HG02798 (cell line): ENCODE data around the gene FAM209A.
"Not testable (repeated sequence)": the region's sequence is repeated elsewhere in the genome, so short reads cannot be mapped to it uniquely, and the experiment has no call there.

Experiments
- ATAC-seq: cut with Tn5 transposase; IDR thresholded peaks from one replicate; pipeline ENCODE4 v1.9.1; 2021; ENCODE audit warnings: mild to moderate bottlenecking; ENCODE audit not compliant: unreplicated experiment, poor library complexity

The FAM209A gene

GRCh38 chr20:56532946-56533345 lies 8.4 kb downstream of the FAM209A start, which contains the start of gene FAM209B:
TSS of gene FAM209B (plus strand) at chr20:56533246. CDS start at chr20:56533342, 96 bp downstream.
- not testable (repeated sequence) for ATAC-seq

GRCh38 chr20:56537997-56538396 lies 13.5 kb downstream of the FAM209A start:
- ATAC-seq, result no peak

GRCh38 chr20:56540415-56540814 lies 15.9 kb downstream of the FAM209A start:
- ATAC-seq, result no peak

- ATAC-seq, result no peak
Observed at GRCh38 chr20:56542489-56543030, 18.0 kb downstream of the FAM209A start.

- no peak for ATAC-seq
Observed at GRCh38 chr20:56551571-56551970, 27.0 kb downstream of the FAM209A start.

- ATAC-seq, result no peak
Observed at GRCh38 chr20:56552911-56553629, 28.5 kb downstream of the FAM209A start.

GRCh38 chr20:56554869-56555268 lies 30.3 kb downstream of the FAM209A start:
- ATAC-seq, result peak; percentile 86

GRCh38 chr20:56558968-56559367 lies 34.4 kb downstream of the FAM209A start:
- no peak for ATAC-seq

- ATAC-seq, result not testable (repeated sequence)
Observed at GRCh38 chr20:56564526-56564925, 40.0 kb downstream of the FAM209A start.

- ATAC-seq, result no peak
Observed at GRCh38 chr20:56565511-56565910, 41.0 kb downstream of the FAM209A start.

- no peak for ATAC-seq
Observed at GRCh38 chr20:56566621-56567020, 42.1 kb downstream of the FAM209A start.

GRCh38 chr20:56570832-56571231 lies 46.3 kb downstream of the FAM209A start:
- ATAC-seq, result no peak

GRCh38 chr20:56572172-56572571 lies 47.6 kb downstream of the FAM209A start:
- no peak for ATAC-seq

- ATAC-seq, result no peak
Observed at GRCh38 chr20:56573986-56574385, 49.4 kb downstream of the FAM209A start.

GRCh38 chr20:56574531-56575142 lies 50.1 kb downstream of the FAM209A start:
- ATAC-seq, result no peak

- no peak for ATAC-seq
Observed at GRCh38 chr20:56575157-56575556, 50.6 kb downstream of the FAM209A start.
